Aorta (tissue), 5 donors: ENCODE data around the gene GXYLT1. TPM values are rescaled to one million over a fixed set of nuclear protein-coding genes. Genes with fewer than 3 reads are reported as not detected.

Experiments used
- ATAC-seq: fragments of 200-7000 bp; cut with Tn5 transposase; one replicate; pipeline ENCODE4 v1.9.1; 2022; ENCODE audit warnings: moderate library complexity; ENCODE audit not compliant: low FRiP score
- DNase-seq, 2 donors: peaks; one replicate each; pipeline ENCODE4 v3.0.0-alpha.2; 2020
- H3K27ac ChIP-seq, 2 donors: one replicate each; pipeline ENCODE4 v1.5.1; 2013; ENCODE audit warnings: low read length in 2 of 2, mild to moderate bottlenecking in 2 of 2, moderate library complexity in 2 of 2, control low read depth in 1 of 2, inconsistent platforms in 1 of 2, low read depth in 1 of 2
- H3K27me3 ChIP-seq, 2 donors: one replicate each; pipeline ENCODE4 v1.6.1; 2013; ENCODE audit warnings: control low read depth in 1 of 2, low read length in 1 of 2, mild to moderate bottlenecking in 1 of 2, moderate library complexity in 1 of 2; ENCODE audit not compliant: insufficient read depth in 2 of 2, control insufficient read depth in 1 of 2
- H3K36me3 ChIP-seq, 2 donors: one replicate each; pipeline ENCODE4 v1.6.1; 2013; ENCODE audit warnings: control low read depth in 1 of 2, low read length in 1 of 2, mild to moderate bottlenecking in 1 of 2; ENCODE audit not compliant: insufficient read depth in 2 of 2, control insufficient read depth in 1 of 2
- H3K4me1 ChIP-seq, 2 donors: one replicate each; pipeline ENCODE4 v1.6.1; 2013; ENCODE audit warnings: low read length in 2 of 2, control low read depth in 1 of 2, mild to moderate bottlenecking in 1 of 2, moderate library complexity in 1 of 2; ENCODE audit not compliant: insufficient read depth in 2 of 2, control insufficient read depth in 1 of 2
- H3K4me3 ChIP-seq, 2 donors: one replicate each; pipeline ENCODE4 v1.5.1; 2013; ENCODE audit warnings: low read length in 2 of 2, control low read depth in 1 of 2, mild to moderate bottlenecking in 1 of 2
- H3K9me3 ChIP-seq: one replicate; pipeline ENCODE4 v1.6.1; 2013; ENCODE audit warnings: mild to moderate bottlenecking, low read length; ENCODE audit not compliant: control insufficient read depth
- WGBS, 2 donors: extraction: QIAGEN DNeasy Blood & Tissue Kit; methylation state at CpG; one replicate each; pipeline ENCODE4 v1.1.7; 2013; 5-methylcytosine and 5-hydroxymethylcytosine counted together
- intact Hi-C, 2 donors: fragments of 100-400 bp; cut with DNase I; formaldehyde crosslinking; loops; one replicate each; pipeline versions ENCODE4 v1.14.2 to v1.15.0; 2022
- polyA plus RNA-seq, 2 donors: library from polyadenylated mRNA; stranded (reverse); fragments of 200-250 nt; gene quantifications; one replicate each; pipeline ENCODE4 v1.2.3, GENCODE V29; 2013
- total RNA-seq, 2 donors: library from RNA; stranded (reverse); fragmentation: NEBNext Ultra II Directional; extraction: Animal tissue kit (Norgen Biotek cat#: 25700); gene quantifications; one replicate each; pipeline ENCODE4 v1.2.1, GENCODE V29; 2021
- donor health status: healthy with polysubstance abuse.
- donor health status: Bipolar disorder and iron deficiency.
- donor health status: DM: no; HTN: no; CAD: no.
- donor health status: DM: no; HTN: no; CAD: no.
- donor health status: DM: yes; HTN: yes; CAD: no.

GXYLT1 gene
- total and polyA plus RNA-seq, 4 donors: 1.9 to 13.5 (median 7.1) TPM

DNA sequence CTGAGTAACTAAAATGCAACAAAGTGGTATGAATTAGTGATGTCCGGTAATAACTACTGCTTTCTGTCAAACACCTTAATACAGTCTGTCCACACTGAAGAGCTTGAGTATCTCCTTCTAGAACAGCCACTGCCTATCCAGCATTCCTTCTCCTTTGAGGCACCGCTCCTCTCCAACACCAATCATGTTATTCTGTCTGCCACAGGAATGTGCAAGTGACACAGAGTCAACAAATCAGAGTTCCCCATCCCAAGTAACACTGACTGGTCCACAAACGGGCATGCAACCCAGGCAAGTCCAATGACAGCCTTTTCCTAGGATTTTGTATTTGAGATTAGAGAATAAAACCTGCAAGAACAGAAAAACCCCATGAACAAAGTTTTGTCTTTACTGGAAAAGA is 3.8 kb downstream of the GXYLT1 start:
- no peaks in the 10 kb centered on the region for H3K9me3 ChIP-seq
- no peaks in the 10 kb centered on the region for H3K27me3 ChIP-seq
- H3K36me3 ChIP-seq: no peaks in the 10 kb centered on the region
- H3K27ac ChIP-seq: no peak overlapping the region
- WGBS, 2 donors: 52 to 56% methylated on average over 3 of the region's 3 CpGs
- intact Hi-C loops: loop anchor here (5.0 kb wide), 2 partner anchors 96 to 186 kb away; partner anchors contain the start of genes PPHLN1 (in 1 of the 2), YAF2 (in 1 of the 2) and ZCRB1 (in 1 of the 2)
- ATAC-seq: no peak
- no peak overlapping the region for H3K4me3 ChIP-seq
- peaks cover 0 to 3% of the 10 kb centered on the region in 2 donors for H3K4me1 ChIP-seq
- no peak for DNase-seq

DNA sequence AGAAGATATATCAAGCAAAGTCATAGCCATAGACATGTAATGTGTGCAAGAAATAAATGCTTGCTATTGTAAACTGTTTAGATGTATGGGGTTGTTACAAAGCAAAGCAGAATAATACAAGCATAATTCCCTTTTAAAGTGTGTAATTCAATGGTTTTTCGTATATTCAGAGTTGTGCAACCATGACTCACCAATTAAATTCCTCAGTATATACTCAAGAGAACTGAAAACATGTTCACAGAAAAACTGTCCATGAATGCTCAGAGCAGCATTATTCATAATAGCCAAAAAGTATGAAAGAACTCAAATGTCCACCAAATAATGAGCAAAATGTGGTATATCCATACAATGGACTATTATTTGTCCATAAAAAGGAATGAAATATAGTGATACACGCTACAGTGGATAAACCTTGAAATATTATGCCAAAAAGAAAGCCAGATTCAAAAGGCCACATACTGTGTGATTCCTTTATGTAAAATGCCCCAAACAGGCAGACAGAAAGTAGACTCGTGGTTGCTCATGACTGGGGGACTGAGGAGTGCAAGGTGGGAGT is 9.3 kb downstream of the GXYLT1 start:
- WGBS, 2 donors: 82 to 96% methylated on average over 3 of the region's 3 CpGs

DNA sequence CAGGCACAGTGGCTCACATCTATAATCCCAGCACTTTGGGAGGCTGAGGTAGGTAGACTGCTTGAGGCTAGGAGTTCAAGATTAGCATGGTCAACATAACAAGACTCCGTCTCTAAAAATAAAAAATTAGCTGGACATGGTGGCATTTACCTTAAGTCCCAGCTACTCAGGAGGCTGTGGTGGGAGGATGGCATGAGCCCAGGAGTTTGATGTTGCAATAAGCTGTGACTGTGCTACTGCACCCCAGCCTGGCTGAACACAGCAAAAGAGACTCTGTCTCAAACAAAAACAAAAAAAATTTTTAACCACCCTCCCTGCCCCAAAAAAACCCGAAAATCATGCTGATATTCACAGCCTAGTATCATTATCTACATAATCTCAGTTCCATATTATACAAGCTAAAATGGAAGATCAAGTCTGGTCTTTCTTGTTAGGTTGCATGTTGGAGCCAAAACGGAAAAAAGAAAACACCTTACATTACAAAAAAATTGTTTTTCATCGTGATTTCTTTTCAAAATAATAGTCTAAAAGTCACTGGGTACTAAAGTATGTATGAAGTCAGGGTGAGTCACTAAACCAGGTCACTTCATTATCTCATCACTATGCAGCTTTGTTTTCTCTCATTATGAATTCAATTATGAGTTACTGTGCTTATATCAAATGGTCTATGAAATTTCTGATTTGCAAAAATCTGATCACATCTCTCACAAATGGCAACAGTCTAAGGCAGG is 13.8 kb downstream of the GXYLT1 start:
- intact Hi-C loops: loop anchor here (5.0 to 10.0 kb wide), 4 partner anchors 106 to 434 kb away; partner anchors contain the start of genes PPHLN1 (in 1 of the 2), YAF2 (in 1 of the 2) and ZCRB1 (in 1 of the 2)
- no peaks in the 10 kb centered on the region for H3K27me3 ChIP-seq

More for the DNA sequence above, 9.3 kb downstream of the GXYLT1 start:
- H3K4me3 ChIP-seq: no peak overlapping the region
- H3K36me3 ChIP-seq: no peaks in the 10 kb centered on the region
- no peak overlapping the region for H3K27ac ChIP-seq
- peaks cover 0 to 3% of the 10 kb centered on the region in 2 donors for H3K4me1 ChIP-seq
- DNase-seq (no peak), ATAC-seq (no peak)
- no peaks in the 10 kb centered on the region for H3K9me3 ChIP-seq
- intact Hi-C loops: loop anchor here in 1 of 2 donors (10.0 kb wide), 2 partner anchors 349 to 429 kb away; no protein-coding TSS in a partner anchor
- no peaks in the 10 kb centered on the region for H3K27me3 ChIP-seq

DNA sequence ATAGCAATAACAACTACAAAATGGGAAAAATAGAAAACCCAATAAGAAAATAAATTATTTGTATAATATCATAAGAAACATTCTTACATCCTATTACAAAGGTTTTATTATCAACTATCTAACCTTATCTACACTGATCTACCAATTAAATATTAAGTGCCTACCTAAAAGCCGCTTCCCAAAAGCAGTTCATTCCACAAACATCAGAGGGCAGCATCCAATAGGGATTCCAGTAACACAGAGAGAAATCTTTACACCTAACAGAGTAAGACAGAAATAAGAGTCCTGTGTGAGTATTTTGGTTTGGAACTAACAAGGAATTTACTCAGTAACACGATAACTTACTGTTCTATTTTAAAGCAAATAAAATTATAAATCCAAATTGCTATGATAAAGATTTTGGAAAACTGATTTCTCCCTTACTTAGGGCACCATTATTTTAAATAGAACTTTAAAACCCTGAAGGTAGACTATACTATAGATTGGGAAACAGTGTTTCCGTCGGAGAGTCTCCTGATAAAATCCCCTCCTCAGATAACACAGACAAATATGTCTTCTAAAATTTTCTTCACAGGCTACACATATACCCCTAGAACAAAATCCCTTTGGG is 15.0 kb downstream of the GXYLT1 start:
- Histone ChIP-seq H3K27ac (no peak overlapping the region), H3K27me3 (no peaks in the 10 kb centered on the region), H3K4me3 (no peak overlapping the region), H3K36me3 (no peaks in the 10 kb centered on the region), H3K9me3 (no peaks in the 10 kb centered on the region), H3K4me1 (peaks cover 0 to 3% of the 10 kb centered on the region in 2 donors)
- peak; percentile 81 for ATAC-seq
- intact Hi-C loops: loop anchor here (2.0 to 10.0 kb wide), 5 partner anchors 108 to 435 kb away; partner anchors contain the start of genes PPHLN1 (in 1 of the 2), YAF2 (in 1 of the 2) and ZCRB1 (in 1 of the 2)
- DNase-seq: no peak
- WGBS, 2 donors: 33 to 36% methylated on average over 4 of the region's 4 CpGs

More for the DNA sequence above, 13.8 kb downstream of the GXYLT1 start:
- peak in 1 of 2 donors; percentile 59 for DNase-seq
- Histone ChIP-seq H3K4me3 (no peak overlapping the region), H3K27ac (no peak overlapping the region), H3K4me1 (peaks cover 0 to 3% of the 10 kb centered on the region in 2 donors), H3K9me3 (no peaks in the 10 kb centered on the region), H3K36me3 (no peaks in the 10 kb centered on the region)
- WGBS, 2 donors: 25 to 33% methylated on average over 4 of the region's 4 CpGs
- ATAC-seq: peak; percentile 60

DNA sequence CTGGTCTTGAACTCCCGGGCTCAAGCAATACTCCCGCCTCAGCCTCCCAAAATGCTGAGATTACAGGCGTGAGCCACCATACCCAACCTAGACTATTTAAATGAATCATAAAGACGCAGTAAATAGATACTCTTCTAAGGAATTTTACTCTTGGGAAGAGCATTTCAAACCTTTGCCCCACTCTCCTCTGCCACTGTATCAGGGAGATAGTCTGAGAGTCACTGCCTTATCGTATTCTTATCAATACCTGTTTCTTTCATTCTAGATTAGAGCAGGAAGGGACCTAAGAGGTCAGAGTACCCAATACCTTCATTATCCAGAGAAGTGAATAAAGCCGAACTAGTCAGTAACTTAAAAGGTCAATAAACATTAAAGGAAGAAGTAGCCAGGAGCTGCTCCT is 15.8 kb downstream of the GXYLT1 start:
- no peak for ATAC-seq
- H3K4me3 ChIP-seq: no peak overlapping the region
- H3K9me3 ChIP-seq: no peaks in the 10 kb centered on the region
- no peak for DNase-seq
- peaks cover 0 to 3% of the 10 kb centered on the region in 2 donors for H3K4me1 ChIP-seq
- WGBS, 2 donors: 93 to 94% methylated on average over 6 of the region's 6 CpGs
- H3K27me3 ChIP-seq: no peaks in the 10 kb centered on the region
- intact Hi-C loops: loop anchor here in 1 of 2 donors (2.0 to 10.0 kb wide), 2 partner anchors 204 to 436 kb away; no protein-coding TSS in a partner anchor
- no peak overlapping the region for H3K27ac ChIP-seq
- no peaks in the 10 kb centered on the region for H3K36me3 ChIP-seq

DNA sequence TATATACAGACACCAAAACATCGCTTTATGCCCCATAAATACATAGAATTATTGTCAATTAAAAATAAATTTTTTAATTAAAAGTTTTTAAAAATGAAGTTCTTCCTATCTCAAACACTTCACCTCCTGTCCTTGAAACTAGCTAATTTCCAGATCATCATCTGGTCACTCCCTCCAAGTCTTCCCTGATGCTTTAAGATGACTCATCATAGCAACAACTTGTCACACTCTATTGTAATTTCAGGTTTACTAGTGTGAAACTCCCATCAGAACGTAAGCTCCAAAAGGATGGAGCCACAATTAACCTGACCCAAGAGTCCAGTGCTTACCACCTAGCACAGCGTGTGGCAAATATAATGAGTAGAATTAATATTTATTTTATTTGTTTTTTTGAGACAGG is 16.3 kb downstream of the GXYLT1 start:
- H3K27ac ChIP-seq: no peak overlapping the region
- no peaks in the 10 kb centered on the region for H3K9me3 ChIP-seq
- intact Hi-C loops: loop anchor here in 1 of 2 donors (2.0 to 10.0 kb wide), 2 partner anchors 204 to 436 kb away; no protein-coding TSS in a partner anchor
- DNase-seq (no peak), ATAC-seq (no peak)
- H3K36me3 ChIP-seq: no peaks in the 10 kb centered on the region
- H3K4me3 ChIP-seq: no peak overlapping the region
- H3K27me3 ChIP-seq: no peaks in the 10 kb centered on the region
- H3K4me1 ChIP-seq: peaks cover 0 to 3% of the 10 kb centered on the region in 2 donors
- 85 to 89% methylated on average over 3 of the region's 3 CpGs for WGBS, 2 donors

DNA sequence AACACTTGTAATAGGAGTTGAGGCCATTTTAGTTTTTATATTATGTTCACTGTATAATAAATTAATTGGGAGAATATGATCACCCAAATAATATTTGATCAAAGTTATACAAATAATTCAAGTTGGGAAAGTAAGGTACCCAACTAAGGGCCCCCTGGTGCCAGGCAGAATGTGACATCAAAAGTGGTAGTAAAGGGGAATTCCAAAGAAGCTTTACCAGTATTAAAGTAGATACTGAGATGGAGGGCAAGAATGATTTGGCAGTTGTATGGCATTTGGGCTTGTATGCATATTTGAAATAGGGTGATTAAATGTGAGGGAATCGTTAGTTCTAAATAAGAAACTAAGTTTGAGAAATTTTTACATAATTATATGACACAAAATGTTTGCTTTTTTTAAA is 17.7 kb downstream of the GXYLT1 start:
- intact Hi-C loops: loop anchor here in 1 of 2 donors (10.0 kb wide), 1 partner anchor 438 kb away; no protein-coding TSS in a partner anchor
- DNase-seq (no peak), ATAC-seq (no peak)
- WGBS, 2 donors: 91 to 92% methylated on average over 1 of the region's 1 CpG
- Histone ChIP-seq H3K36me3 (no peaks in the 10 kb centered on the region), H3K4me1 (peaks cover 0 to 3% of the 10 kb centered on the region in 2 donors), H3K9me3 (no peaks in the 10 kb centered on the region), H3K27ac (no peak overlapping the region), H3K27me3 (no peaks in the 10 kb centered on the region), H3K4me3 (no peak overlapping the region)

DNA sequence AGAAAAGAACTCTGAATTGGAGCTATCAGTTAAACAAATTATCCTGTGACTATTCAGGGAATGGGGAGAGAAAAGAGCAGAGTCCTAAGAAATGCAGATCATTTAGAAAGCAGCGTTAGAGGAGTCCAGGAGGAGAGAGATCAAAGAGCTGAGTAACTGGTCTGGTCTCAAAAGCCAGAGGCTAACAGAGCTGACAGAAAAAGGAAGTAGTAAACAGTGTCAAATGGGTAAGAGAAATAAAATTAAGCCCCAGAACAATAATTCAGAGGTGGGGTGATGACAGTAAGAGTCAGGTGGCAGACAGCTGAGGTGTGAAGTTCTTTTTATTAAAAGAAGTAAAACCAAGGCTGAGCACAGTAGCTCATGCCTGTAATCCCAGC is 19.3 kb downstream of the GXYLT1 start:
- intact Hi-C loops: loop anchor here in 1 of 2 donors (10.0 kb wide), 1 partner anchor 439 kb away; no protein-coding TSS in a partner anchor
- WGBS, 2 donors: 80 to 83% methylated on average over 1 of the region's 1 CpG
- no peaks in the 10 kb centered on the region for H3K36me3 ChIP-seq
- no peaks in the 10 kb centered on the region for H3K27me3 ChIP-seq
- no peak for ATAC-seq
- DNase-seq: no peak
- no peak overlapping the region for H3K4me3 ChIP-seq
- no peak overlapping the region for H3K27ac ChIP-seq
- no peaks in the 10 kb centered on the region for H3K9me3 ChIP-seq
- no peaks in the 10 kb centered on the region for H3K4me1 ChIP-seq
